ENCODE results near the gene NEDD9. TPM values are rescaled to one million over a fixed set of nuclear protein-coding genes. Genes with fewer than 3 reads are reported as not detected.

Gene NEDD9
- total RNA-seq, 4 donors from 2014 or later = 36.2 to 99.1 (median 70.2) TPM

GRCh38 chr6:11151488-11151887 lies 81.0 kb downstream of the NEDD9 start:
- no peak overlapping the region for H3K4me3 ChIP-seq
- no peak for DNase-seq
- intact Hi-C loops (cut with DNase I; ENCODE audit: low total_unique reads) = no loop called here
- H3K4me1 ChIP-seq = no peaks in the 10 kb centered on the region
- no peaks in the 10 kb centered on the region for H3K27me3 ChIP-seq
- no peaks in the 10 kb centered on the region for H3K9me3 ChIP-seq
- H3K36me3 ChIP-seq = no peaks in the 10 kb centered on the region
- H3K27ac ChIP-seq = no peak overlapping the region
- TF ChIP-seq POLR2A (IDR thresholded peaks at IDR 0.05) = no peak
- no peak for TF ChIP-seq CTCF (IDR thresholded peaks at IDR 0.05)

DNA sequence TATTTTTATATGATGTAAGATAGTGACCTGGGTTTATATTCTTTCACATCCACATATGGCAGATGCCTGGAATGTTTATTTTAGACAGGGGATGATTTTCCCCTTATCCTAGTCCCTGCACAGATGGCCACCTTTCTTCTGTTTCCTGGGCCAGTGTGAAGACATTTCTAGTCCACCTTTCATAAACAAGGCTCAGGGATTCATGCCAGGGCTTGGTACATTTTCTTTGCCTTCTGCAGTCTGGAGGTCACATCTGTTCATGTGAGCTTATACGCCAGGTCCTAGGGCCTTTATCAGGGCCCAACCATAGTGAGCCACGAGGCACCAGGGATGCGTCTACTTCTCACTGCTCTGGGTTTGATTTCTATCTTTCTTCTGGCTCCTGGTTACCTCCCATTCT lies 82.9 kb downstream of the NEDD9 start:
- Histone ChIP-seq H3K27ac (no peak overlapping the region), H3K9me3 (no peaks in the 10 kb centered on the region), H3K4me1 (no peaks in the 10 kb centered on the region), H3K36me3 (no peaks in the 10 kb centered on the region), H3K4me3 (no peak overlapping the region), H3K27me3 (no peaks in the 10 kb centered on the region)
- TF ChIP-seq POLR2A (IDR thresholded peaks at IDR 0.05) (no peak), CTCF (IDR thresholded peaks at IDR 0.05) (no peak)
- DNase-seq = no peak
- intact Hi-C loops (cut with DNase I; ENCODE audit: low total_unique reads) = loop anchor here (5.0 kb wide), 1 partner anchor 348 kb away; no protein-coding TSS in a partner anchor

DNA sequence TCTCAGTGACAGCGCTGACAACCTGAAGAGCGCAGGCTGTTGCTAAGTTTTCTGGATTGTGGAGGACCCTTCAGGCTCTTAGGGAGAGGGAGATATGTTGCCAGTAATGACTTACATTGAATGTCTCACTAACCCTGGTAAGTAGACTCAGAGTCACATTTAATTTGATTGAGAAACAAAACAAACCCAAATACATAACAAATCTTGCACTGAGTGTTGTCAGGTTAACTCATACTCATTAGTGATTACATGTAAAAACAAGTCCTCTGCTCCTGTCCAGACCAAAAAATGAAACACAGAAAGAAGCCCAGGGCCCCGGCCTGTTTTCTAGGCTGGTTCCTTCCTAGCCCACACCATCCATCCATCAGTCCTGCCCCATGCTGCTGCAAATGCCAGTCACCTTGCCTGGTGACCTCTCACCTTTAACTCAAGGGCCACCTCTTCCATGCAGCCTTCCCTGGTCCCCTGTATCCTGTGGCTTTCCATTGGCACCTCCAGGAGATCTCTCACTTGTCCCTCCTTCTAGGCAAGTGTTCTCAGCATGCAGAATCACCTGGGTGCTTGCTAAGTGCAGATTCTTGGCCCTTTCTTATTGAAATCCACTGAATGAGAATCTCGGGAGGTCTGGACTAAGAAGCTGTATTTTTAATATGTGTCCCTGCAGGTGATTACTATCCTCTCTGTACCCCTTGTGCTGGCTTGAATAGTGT lies 86.2 kb downstream of the NEDD9 start:
- no peaks in the 10 kb centered on the region for H3K27me3 ChIP-seq
- no peak for TF ChIP-seq POLR2A (IDR thresholded peaks at IDR 0.05)
- TF ChIP-seq CTCF (IDR thresholded peaks at IDR 0.05) = no peak
- intact Hi-C loops (cut with DNase I; ENCODE audit: low total_unique reads) = loop anchor here (5.0 kb wide), 1 partner anchor 351 kb away; no protein-coding TSS in a partner anchor
- H3K4me3 ChIP-seq = no peak overlapping the region
- no peaks in the 10 kb centered on the region for H3K9me3 ChIP-seq
- H3K36me3 ChIP-seq = no peaks in the 10 kb centered on the region
- no peak for DNase-seq
- no peaks in the 10 kb centered on the region for H3K4me1 ChIP-seq
- H3K27ac ChIP-seq = no peak overlapping the region

DNA sequence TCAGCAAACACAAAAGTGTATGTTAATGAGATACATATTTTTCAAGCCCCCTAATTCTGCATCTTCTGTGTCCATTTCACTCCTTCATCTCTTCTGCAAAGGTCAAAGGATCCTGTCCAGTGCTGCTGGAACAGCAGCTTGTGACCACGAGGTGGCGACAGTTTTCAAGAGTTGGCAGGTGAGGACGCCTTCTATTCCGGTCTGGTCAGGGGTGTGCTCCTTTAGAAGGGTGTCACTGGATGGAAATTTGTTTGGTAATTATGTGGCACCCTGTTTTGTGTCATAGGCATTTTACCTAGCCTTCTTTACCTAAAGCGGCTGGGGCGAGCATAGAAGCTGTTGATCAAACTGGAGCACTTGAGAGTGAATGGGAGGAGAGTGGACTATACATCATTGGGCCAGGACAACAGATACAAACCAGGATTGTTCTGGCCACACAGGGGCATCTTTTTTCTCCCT lies 88.0 kb downstream of the NEDD9 start:
- Histone ChIP-seq H3K4me3 (no peak overlapping the region), H3K9me3 (no peaks in the 10 kb centered on the region), H3K27ac (no peak overlapping the region), H3K4me1 (no peaks in the 10 kb centered on the region), H3K36me3 (no peaks in the 10 kb centered on the region), H3K27me3 (no peaks in the 10 kb centered on the region)
- TF ChIP-seq POLR2A (IDR thresholded peaks at IDR 0.05) = no peak
- TF ChIP-seq CTCF (IDR thresholded peaks at IDR 0.05) = peak; percentile 80 to 92 (median 90)
- DNase-seq = peak; percentile 77 to 78
- intact Hi-C loops (cut with DNase I; ENCODE audit: low total_unique reads) = no loop called here

Measured in uterus (tissue), 4 donors.